GM23338 (cell line): Measurements from ENCODE around the gene MTPN. TPM values are rescaled to one million over a fixed set of nuclear protein-coding genes. Genes with fewer than 3 reads are reported as not detected.

Experiments
- ATAC-seq: fragments of 200-7000 bp; cut with Tn5 transposase; 3 replicates; pipeline ENCODE4 v1.9.1; 2020
- DNase-seq: peaks from one replicate; pipeline ENCODE4 v3.0.0-alpha.2; 2015; ENCODE audit warnings: low spot score
- H2AFZ ChIP-seq: fragments of 200-600 bp; sonication (generic); 2 replicates; pipeline ENCODE4 v1.8.0; 2016; ENCODE audit warnings: antibody characterized with exemption, mild to moderate bottlenecking, moderate library complexity
- H3F3A ChIP-seq: fragments of 200-600 bp; sonication (generic); replicated peaks from 2 replicates; pipeline ENCODE4 v1.8.0; 2017; ENCODE audit warnings: antibody characterized with exemption, mixed run types, low read depth
- H3K27ac ChIP-seq: fragments of 200-600 bp; sonication (generic); 2 replicates; pipeline ENCODE4 v1.6.1; 2016; ENCODE audit warnings: low read depth
- H3K27me3 ChIP-seq: fragments of 200-600 bp; sonication (generic); 2 replicates; pipeline ENCODE4 v1.8.0; 2016; ENCODE audit warnings: mild to moderate bottlenecking, mixed run types, moderate library complexity; ENCODE audit not compliant: insufficient read depth
- H3K36me3 ChIP-seq: fragments of 200-600 bp; sonication (generic); 2 replicates; pipeline ENCODE4 v1.8.0; 2016; ENCODE audit warnings: mild to moderate bottlenecking; ENCODE audit not compliant: insufficient read depth
- H3K4me1 ChIP-seq: fragments of 200-600 bp; sonication (generic); 2 replicates; pipeline ENCODE4 v1.8.0; 2016; ENCODE audit warnings: mild to moderate bottlenecking, moderate library complexity; ENCODE audit not compliant: insufficient read depth
- H3K4me2 ChIP-seq: fragments of 200-600 bp; sonication (generic); 2 replicates; pipeline ENCODE4 v1.7.1; 2017; ENCODE audit warnings: mixed run types
- H3K4me3 ChIP-seq: fragments of 200-600 bp; sonication (generic); 2 replicates; pipeline ENCODE4 v1.6.1; 2016; ENCODE audit warnings: mixed run types
- H3K79me2 ChIP-seq: fragments of 200-600 bp; sonication (generic); replicated peaks from 2 replicates; pipeline ENCODE4 v1.8.0; 2017; ENCODE audit warnings: mild to moderate bottlenecking; ENCODE audit not compliant: insufficient read depth
- H3K9me2 ChIP-seq: fragments of 200-600 bp; sonication (generic); 2 replicates; pipeline ENCODE4 v1.8.0; 2017; ENCODE audit not compliant: insufficient read depth
- H4K20me1 ChIP-seq: fragments of 200-600 bp; sonication (generic); replicated peaks from 2 replicates; pipeline ENCODE4 v1.8.0; 2017; ENCODE audit warnings: mild to moderate bottlenecking; ENCODE audit not compliant: insufficient read depth
- H3K27ac Mint-ChIP-seq: 2 replicates; pipeline ENCODE4 v1.8.0; 2020; ENCODE audit warnings: inconsistent platforms, mild to moderate bottlenecking, moderate library complexity, mixed read lengths
- H3K27me3 Mint-ChIP-seq: 3 replicates; pipeline ENCODE4 v1.8.0; 2022; ENCODE audit warnings: low read depth, mild to moderate bottlenecking, moderate library complexity, mixed read lengths, inconsistent platforms; ENCODE audit not compliant: insufficient read depth, poor library complexity
- H3K36me3 Mint-ChIP-seq: 3 replicates; pipeline ENCODE4 v1.8.0; 2021; ENCODE audit warnings: low read depth, mild to moderate bottlenecking, inconsistent platforms, moderate library complexity, mixed read lengths
- H3K4me1 Mint-ChIP-seq: 3 replicates; pipeline ENCODE4 v1.8.0; 2020; ENCODE audit warnings: mild to moderate bottlenecking, inconsistent platforms, mixed read lengths
- H3K4me3 Mint-ChIP-seq: 3 replicates; pipeline ENCODE4 v1.8.0; 2021; ENCODE audit warnings: moderate library complexity, mild to moderate bottlenecking, inconsistent platforms, mixed read lengths
- H3K9me3 Mint-ChIP-seq: 3 replicates; pipeline ENCODE4 v1.8.0; 2020; ENCODE audit warnings: moderate library complexity, mild to moderate bottlenecking, inconsistent platforms, mixed read lengths
- CREB1 ChIP-seq: fragments of 250-450 bp; sonication (Bioruptor Pico); IDR thresholded peaks from 2 replicates; pipeline ENCODE4 v1.5.0; 2020; ENCODE audit warnings: low read depth, mild to moderate bottlenecking, moderate library complexity
- JUNB ChIP-seq: IDR thresholded peaks from one replicate; pipeline ENCODE4 v1.6.1; 2016; ENCODE audit warnings: antibody characterized with exemption; ENCODE audit not compliant: unreplicated experiment
- NANOG ChIP-seq: IDR thresholded peaks from 2 replicates; pipeline ENCODE4 v1.6.1; 2016; ENCODE audit warnings: antibody characterized with exemption, borderline replicate concordance
- STAT1 ChIP-seq: IDR thresholded peaks from one replicate; pipeline ENCODE4 v1.6.1; 2016; ENCODE audit warnings: antibody characterized with exemption; ENCODE audit not compliant: unreplicated experiment
- ZNF331 ChIP-seq: fragments of 250-450 bp; sonication (Bioruptor Pico); IDR thresholded peaks from 2 replicates; pipeline ENCODE4 v1.5.0; 2020; ENCODE audit warnings: low read depth, mild to moderate bottlenecking, moderate library complexity
- polyA plus RNA-seq: library from polyadenylated mRNA; unstranded; fragments of >200 nt; fragmentation: Nextera tagmentation; extraction: Ambion mirVana; gene quantifications from 2 replicates; pipeline ENCODE4 v1.2.1, GENCODE V29; 2016
- total RNA-seq: library from RNA; depleted of rRNA; stranded (reverse); fragments of >200 nt; shearing (Covaris generic); gene quantifications from 2 replicates; pipeline ENCODE4 v1.2.3, GENCODE V29; 2014
- TF ChIP-seq, protein P1 (sequence below): IDR thresholded peaks from 2 replicates; pipeline ENCODE4 v1.6.1; 2016; ENCODE audit warnings: antibody characterized with exemption
- TF ChIP-seq, protein P2 (sequence below): fragments of 250-450 bp; sonication (Bioruptor Pico); IDR thresholded peaks from 2 replicates; pipeline ENCODE4 v1.5.0; 2020; ENCODE audit warnings: mild to moderate bottlenecking, moderate library complexity
- TF ChIP-seq, protein P3 (sequence below): IDR thresholded peaks from one replicate; pipeline ENCODE4 v1.6.1; 2018; ENCODE audit warnings: antibody characterized with exemption; ENCODE audit not compliant: unreplicated experiment

Gene MTPN
- total and polyA plus RNA-seq, 2 experiments from 2014 or later = 87.7 to 90.3 TPM

DNA sequence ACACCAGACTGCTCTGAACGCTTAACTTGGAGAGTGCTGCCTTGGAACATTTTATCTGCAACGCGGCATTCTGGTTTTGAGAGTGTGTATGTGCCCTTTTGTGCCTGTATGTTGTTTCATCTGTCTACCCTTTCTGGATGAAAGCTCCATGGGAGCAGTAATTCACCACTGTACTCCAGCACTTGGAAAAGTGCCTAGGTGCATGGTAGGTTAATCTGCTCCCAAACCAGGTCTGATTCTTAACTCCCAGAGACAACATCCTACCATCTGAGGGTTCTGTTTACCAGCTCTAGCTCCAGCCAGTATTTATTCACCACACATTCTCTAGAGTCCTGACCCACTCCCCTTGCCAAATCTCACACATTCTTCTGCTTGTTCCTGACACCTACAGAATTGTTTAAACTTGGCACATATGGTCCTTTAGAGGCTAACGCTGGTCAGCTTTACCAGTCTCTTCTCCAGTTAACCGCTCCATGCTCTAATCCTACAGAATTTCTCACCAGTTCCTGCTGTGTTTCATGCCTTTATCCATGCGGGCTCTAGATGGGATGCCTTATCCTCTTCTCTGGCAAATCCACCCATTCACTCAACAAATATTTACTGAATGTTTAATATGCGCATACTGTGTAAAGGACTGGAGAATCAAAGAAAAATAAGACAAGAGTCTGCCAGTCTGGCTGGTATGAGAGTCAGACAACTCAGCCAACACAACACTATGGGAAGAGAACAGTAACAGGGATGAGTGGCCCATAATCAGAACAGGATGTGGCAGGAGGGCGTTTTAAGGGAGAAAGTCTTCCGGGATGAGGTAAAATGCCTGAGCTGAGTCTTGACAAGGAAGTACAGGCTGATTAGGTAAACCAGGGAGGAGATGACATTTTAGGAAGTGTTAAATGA, 46.3 kb downstream of the MTPN start (continued):
- TF ChIP-seq, protein P1, sequence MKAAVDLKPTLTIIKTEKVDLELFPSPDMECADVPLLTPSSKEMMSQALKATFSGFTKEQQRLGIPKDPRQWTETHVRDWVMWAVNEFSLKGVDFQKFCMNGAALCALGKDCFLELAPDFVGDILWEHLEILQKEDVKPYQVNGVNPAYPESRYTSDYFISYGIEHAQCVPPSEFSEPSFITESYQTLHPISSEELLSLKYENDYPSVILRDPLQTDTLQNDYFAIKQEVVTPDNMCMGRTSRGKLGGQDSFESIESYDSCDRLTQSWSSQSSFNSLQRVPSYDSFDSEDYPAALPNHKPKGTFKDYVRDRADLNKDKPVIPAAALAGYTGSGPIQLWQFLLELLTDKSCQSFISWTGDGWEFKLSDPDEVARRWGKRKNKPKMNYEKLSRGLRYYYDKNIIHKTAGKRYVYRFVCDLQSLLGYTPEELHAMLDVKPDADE = no peak
- TF ChIP-seq, protein P2, sequence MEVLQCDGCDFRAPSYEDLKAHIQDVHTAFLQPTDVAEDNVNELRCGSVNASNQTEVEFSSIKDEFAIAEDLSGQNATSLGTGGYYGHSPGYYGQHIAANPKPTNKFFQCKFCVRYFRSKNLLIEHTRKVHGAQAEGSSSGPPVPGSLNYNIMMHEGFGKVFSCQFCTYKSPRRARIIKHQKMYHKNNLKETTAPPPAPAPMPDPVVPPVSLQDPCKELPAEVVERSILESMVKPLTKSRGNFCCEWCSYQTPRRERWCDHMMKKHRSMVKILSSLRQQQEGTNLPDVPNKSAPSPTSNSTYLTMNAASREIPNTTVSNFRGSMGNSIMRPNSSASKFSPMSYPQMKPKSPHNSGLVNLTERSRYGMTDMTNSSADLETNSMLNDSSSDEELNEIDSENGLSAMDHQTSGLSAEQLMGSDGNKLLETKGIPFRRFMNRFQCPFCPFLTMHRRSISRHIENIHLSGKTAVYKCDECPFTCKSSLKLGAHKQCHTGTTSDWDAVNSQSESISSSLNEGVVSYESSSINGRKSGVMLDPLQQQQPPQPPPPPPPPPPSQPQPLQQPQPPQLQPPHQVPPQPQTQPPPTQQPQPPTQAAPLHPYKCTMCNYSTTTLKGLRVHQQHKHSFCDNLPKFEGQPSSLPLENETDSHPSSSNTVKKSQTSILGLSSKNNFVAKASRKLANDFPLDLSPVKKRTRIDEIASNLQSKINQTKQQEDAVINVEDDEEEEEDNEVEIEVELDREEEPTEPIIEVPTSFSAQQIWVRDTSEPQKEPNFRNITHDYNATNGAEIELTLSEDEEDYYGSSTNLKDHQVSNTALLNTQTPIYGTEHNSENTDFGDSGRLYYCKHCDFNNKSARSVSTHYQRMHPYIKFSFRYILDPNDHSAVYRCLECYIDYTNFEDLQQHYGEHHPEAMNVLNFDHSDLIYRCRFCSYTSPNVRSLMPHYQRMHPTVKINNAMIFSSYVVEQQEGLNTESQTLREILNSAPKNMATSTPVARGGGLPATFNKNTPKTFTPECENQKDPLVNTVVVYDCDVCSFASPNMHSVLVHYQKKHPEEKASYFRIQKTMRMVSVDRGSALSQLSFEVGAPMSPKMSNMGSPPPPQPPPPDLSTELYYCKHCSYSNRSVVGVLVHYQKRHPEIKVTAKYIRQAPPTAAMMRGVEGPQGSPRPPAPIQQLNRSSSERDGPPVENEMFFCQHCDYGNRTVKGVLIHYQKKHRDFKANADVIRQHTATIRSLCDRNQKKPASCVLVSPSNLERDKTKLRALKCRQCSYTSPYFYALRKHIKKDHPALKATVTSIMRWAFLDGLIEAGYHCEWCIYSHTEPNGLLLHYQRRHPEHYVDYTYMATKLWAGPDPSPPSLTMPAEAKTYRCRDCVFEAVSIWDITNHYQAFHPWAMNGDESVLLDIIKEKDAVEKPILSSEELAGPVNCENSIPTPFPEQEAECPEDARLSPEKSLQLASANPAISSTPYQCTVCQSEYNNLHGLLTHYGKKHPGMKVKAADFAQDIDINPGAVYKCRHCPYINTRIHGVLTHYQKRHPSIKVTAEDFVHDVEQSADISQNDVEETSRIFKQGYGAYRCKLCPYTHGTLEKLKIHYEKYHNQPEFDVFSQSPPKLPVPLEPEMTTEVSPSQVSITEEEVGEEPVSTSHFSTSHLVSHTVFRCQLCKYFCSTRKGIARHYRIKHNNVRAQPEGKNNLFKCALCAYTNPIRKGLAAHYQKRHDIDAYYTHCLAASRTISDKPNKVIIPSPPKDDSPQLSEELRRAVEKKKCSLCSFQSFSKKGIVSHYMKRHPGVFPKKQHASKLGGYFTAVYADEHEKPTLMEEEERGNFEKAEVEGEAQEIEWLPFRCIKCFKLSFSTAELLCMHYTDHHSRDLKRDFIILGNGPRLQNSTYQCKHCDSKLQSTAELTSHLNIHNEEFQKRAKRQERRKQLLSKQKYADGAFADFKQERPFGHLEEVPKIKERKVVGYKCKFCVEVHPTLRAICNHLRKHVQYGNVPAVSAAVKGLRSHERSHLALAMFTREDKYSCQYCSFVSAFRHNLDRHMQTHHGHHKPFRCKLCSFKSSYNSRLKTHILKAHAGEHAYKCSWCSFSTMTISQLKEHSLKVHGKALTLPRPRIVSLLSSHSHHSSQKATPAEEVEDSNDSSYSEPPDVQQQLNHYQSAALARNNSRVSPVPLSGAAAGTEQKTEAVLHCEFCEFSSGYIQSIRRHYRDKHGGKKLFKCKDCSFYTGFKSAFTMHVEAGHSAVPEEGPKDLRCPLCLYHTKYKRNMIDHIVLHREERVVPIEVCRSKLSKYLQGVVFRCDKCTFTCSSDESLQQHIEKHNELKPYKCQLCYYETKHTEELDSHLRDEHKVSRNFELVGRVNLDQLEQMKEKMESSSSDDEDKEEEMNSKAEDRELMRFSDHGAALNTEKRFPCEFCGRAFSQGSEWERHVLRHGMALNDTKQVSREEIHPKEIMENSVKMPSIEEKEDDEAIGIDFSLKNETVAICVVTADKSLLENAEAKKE (CRISPR knock-in tag) = no peak
- TF ChIP-seq ZNF331 (CRISPR knock-in tag) = no peak

DNA sequence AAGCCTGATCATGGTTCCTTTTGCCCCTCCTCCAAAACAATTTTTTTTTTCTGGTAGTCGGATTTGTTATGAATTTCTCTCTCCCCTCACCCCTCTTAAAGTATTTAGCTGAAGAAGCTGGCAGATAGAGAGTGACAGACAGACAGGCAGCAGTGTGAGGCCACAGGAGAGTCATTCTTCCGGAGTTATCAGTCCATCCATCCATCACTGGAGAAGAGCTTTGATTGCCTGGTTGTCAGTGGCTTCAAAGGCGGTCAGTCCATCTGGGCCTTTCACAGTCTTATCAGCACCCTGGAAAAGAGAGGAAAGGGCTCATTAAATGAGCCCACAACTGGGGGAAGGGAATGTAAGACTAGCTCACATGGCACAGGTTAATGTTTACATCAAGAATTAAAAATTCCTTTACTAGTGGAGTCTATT, 47.4 kb downstream of the MTPN start:
- Histone ChIP-seq H3K4me1 (peaks cover 16% of the 10 kb centered on the region), H3K79me2 (peaks cover 31% of the 10 kb centered on the region), H3K27me3 (no peaks in the 10 kb centered on the region), H3K36me3 (no peaks in the 10 kb centered on the region), H3K4me2 (no peak overlapping the region), H3F3A (no peaks in the 10 kb centered on the region), H3K9me2 (peaks cover under 1% of the 10 kb centered on the region; the same call in 1 of the 2 replicates), H3K27ac (no peak overlapping the region), H2AFZ (no peak overlapping the region), H4K20me1 (peaks cover 16% of the 10 kb centered on the region), H3K4me3 (no peak overlapping the region)
- ATAC-seq (no peak), DNase-seq (no peak)
- Mint-ChIP-seq H3K36me3 (peaks cover 8% of the 10 kb centered on the region; the same call in 2 of the 3 replicates), H3K4me3 (no peak overlapping the region), H3K27me3 (no peaks in the 10 kb centered on the region), H3K4me1 (peaks cover 25% of the 10 kb centered on the region), H3K27ac (peak overlapping the region; percentile 16; the same call in 1 of the 2 replicates), H3K9me3 (no peaks in the 10 kb centered on the region)
- TF ChIP-seq, protein P3, sequence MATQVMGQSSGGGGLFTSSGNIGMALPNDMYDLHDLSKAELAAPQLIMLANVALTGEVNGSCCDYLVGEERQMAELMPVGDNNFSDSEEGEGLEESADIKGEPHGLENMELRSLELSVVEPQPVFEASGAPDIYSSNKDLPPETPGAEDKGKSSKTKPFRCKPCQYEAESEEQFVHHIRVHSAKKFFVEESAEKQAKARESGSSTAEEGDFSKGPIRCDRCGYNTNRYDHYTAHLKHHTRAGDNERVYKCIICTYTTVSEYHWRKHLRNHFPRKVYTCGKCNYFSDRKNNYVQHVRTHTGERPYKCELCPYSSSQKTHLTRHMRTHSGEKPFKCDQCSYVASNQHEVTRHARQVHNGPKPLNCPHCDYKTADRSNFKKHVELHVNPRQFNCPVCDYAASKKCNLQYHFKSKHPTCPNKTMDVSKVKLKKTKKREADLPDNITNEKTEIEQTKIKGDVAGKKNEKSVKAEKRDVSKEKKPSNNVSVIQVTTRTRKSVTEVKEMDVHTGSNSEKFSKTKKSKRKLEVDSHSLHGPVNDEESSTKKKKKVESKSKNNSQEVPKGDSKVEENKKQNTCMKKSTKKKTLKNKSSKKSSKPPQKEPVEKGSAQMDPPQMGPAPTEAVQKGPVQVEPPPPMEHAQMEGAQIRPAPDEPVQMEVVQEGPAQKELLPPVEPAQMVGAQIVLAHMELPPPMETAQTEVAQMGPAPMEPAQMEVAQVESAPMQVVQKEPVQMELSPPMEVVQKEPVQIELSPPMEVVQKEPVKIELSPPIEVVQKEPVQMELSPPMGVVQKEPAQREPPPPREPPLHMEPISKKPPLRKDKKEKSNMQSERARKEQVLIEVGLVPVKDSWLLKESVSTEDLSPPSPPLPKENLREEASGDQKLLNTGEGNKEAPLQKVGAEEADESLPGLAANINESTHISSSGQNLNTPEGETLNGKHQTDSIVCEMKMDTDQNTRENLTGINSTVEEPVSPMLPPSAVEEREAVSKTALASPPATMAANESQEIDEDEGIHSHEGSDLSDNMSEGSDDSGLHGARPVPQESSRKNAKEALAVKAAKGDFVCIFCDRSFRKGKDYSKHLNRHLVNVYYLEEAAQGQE = no peak
- TF ChIP-seq, protein P1 = no peak
- no peak for TF ChIP-seq STAT1
- no peak for TF ChIP-seq JUNB
- TF ChIP-seq CREB1 (CRISPR knock-in tag) = no peak
- TF ChIP-seq NANOG = no peak
